K562 (cell line): Measurements from ENCODE around the gene ODAD4. TPM values are rescaled to one million over a fixed set of nuclear protein-coding genes. Genes with fewer than 3 reads are reported as not detected.

Experiments
- PHF20 ChIP-seq: fragments of 450-650 bp; IDR thresholded peaks from 2 replicates; pipeline ENCODE4 v1.6.1; 2018; ENCODE audit not compliant: partially characterized antibody
- SIN3A ChIP-seq, 2 experiments: fragments of 150-350 bp in 1 of 2; IDR thresholded peaks; 2 replicates each; pipeline ENCODE4 v1.6.1; 2011 to 2016; ENCODE audit warnings: borderline replicate concordance in 2 of 2, low read depth in 2 of 2, low read length in 2 of 2, mild to moderate bottlenecking in 2 of 2, moderate library complexity in 2 of 2; ENCODE audit not compliant: control insufficient read depth in 1 of 2
- polyA plus RNA-seq, 8 experiments: library from polyadenylated mRNA; depleted of rRNA in 4 of 8; stranded (reverse) in 5 of 8; unstranded in 3 of 8; fragments of >200 nt; fragmentation: Nextera tagmentation in 2 of 8; fragmentation: Illumina TruSeq in 1 of 8; extraction: Ambion mirVana in 2 of 8; extraction: Trizol in 1 of 8; gene quantifications; 2 replicates each; pipeline versions ENCODE4 v1.2.1 to v1.2.3, GENCODE V29; 2011 to 2014; ENCODE audit warnings: inconsistent platforms in 1 of 8, missing spikeins in 1 of 8
- total RNA-seq, 7 experiments: library from RNA; depleted of rRNA in 6 of 7; stranded (reverse); fragments of >200 nt in 6 of 7; fragmentation: Illumina TruSeq in 2 of 7; extraction: Trizol in 2 of 7; gene quantifications; 2 replicates each; pipeline versions ENCODE4 v1.2.1 to v1.2.3, GENCODE V29; 2011 to 2021; ENCODE audit warnings: low replicate concordance in 1 of 7
- TF ChIP-seq, protein P1 (sequence below), 2 experiments: fragments of 450-650 bp; formaldehyde crosslinking in 1 of 2; IDR thresholded peaks; 2 replicates each; pipeline versions ENCODE4 v1.4.0 to v1.6.1; 2014 to 2020; ENCODE audit warnings: mild to moderate bottlenecking in 2 of 2, borderline replicate concordance in 1 of 2, low read depth in 1 of 2

The ODAD4 gene
- total and polyA plus RNA-seq, 9 of the 15 experiments (the other 6 are each of a cell fraction or from before 2014, with no cell fraction given) = 0.09 to 0.98 (median 0.51) TPM

DNA sequence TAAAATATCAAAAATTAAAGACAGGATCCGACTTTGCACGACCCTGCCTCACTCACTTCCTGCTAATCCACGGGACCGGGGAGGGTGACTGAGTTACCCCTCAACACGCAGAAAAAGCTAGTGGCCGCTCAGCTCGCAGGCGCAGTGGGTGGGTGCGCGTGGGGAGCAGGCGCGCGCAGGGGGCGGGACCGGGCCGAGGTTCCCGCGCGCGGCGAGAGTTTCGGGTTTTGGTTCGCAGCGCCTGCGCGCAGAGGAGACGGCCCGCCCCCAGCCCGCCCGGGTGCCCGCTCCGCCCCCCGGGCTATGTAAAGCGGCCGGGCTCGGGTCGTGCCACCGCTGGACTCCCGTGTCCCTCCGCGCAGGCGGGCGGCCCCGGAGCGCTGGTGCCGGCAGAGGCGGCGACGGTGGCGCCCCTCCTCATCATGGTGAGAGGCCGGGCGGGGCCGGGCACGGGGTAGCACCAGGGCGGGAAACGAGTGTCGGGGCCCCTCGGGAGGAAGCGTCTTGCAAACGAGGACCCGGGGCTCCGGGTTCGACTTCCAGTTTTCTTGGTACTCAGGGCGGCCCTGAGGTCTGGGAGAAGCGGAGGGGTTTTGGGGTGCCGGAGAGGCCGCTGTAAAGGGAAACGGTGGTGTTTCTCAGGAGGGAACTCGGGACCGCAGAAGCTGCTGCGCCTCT is 36.2 kb downstream of the ODAD4 start, which contains the start of gene CNP (continued):
- TF ChIP-seq, protein P1, sequence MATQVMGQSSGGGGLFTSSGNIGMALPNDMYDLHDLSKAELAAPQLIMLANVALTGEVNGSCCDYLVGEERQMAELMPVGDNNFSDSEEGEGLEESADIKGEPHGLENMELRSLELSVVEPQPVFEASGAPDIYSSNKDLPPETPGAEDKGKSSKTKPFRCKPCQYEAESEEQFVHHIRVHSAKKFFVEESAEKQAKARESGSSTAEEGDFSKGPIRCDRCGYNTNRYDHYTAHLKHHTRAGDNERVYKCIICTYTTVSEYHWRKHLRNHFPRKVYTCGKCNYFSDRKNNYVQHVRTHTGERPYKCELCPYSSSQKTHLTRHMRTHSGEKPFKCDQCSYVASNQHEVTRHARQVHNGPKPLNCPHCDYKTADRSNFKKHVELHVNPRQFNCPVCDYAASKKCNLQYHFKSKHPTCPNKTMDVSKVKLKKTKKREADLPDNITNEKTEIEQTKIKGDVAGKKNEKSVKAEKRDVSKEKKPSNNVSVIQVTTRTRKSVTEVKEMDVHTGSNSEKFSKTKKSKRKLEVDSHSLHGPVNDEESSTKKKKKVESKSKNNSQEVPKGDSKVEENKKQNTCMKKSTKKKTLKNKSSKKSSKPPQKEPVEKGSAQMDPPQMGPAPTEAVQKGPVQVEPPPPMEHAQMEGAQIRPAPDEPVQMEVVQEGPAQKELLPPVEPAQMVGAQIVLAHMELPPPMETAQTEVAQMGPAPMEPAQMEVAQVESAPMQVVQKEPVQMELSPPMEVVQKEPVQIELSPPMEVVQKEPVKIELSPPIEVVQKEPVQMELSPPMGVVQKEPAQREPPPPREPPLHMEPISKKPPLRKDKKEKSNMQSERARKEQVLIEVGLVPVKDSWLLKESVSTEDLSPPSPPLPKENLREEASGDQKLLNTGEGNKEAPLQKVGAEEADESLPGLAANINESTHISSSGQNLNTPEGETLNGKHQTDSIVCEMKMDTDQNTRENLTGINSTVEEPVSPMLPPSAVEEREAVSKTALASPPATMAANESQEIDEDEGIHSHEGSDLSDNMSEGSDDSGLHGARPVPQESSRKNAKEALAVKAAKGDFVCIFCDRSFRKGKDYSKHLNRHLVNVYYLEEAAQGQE (IDR thresholded peaks at IDR 0.05; ENCODE audit: borderline replicate concordance) = peak; percentile 16; the same call in 1 of the 2 replicates
- TF ChIP-seq, protein P1 (CRISPR knock-in tag; IDR thresholded peaks at IDR 0.05; ENCODE audit: low read depth) = 0 out of 2 replicates have a peak, but pooled peaks have one; percentile 32
- TF ChIP-seq SIN3A (IDR thresholded peaks at IDR 0.05; ENCODE audit: borderline replicate concordance in 2 of 2, control insufficient read depth in 1 of 2, low read depth in 2 of 2, low read length in 2 of 2) (peak in 1 of 2 experiments; percentile 82; a peak in 1 of 4 replicates), PHF20 (no peak)
